WTC11 (cell line): ENCODE measurements around the gene CASKIN1.

Source experiments
- CTCF ChIP-seq: fragments of 200-600 bp; IDR thresholded peaks from 2 replicates; pipeline ENCODE4 v1.8.0; 2022; ENCODE audit warnings: antibody characterized with exemption
- E2F1 ChIP-seq: sonication (generic); formaldehyde crosslinking; IDR thresholded peaks from 2 replicates; pipeline ENCODE4 v1.8.0; 2022; ENCODE audit warnings: mild to moderate bottlenecking, missing genetic modification reagents
- ETV6 ChIP-seq: sonication (generic); formaldehyde crosslinking; IDR thresholded peaks from 2 replicates; pipeline ENCODE4 v1.8.1; 2022; ENCODE audit warnings: mild to moderate bottlenecking, missing genetic modification reagents
- KAT7 ChIP-seq: sonication (generic); formaldehyde crosslinking; IDR thresholded peaks from 2 replicates; pipeline ENCODE4 v1.8.1; 2023; ENCODE audit warnings: missing genetic modification reagents, mild to moderate bottlenecking, borderline replicate concordance
- MXD4 ChIP-seq: fragments of 250-450 bp; sonication (Bioruptor Pico); IDR thresholded peaks from 2 replicates; pipeline ENCODE4 v1.8.0; 2021; ENCODE audit warnings: mild to moderate bottlenecking, moderate library complexity, borderline replicate concordance
- NR2C2 ChIP-seq: sonication (generic); formaldehyde crosslinking; IDR thresholded peaks from 2 replicates; pipeline ENCODE4 v1.8.0; 2022; ENCODE audit warnings: mild to moderate bottlenecking, missing genetic modification reagents
- OVOL2 ChIP-seq: fragments of 250-450 bp; sonication (Bioruptor Pico); IDR thresholded peaks from 2 replicates; pipeline ENCODE4 v1.9.0; 2021; ENCODE audit warnings: mild to moderate bottlenecking, borderline replicate concordance
- SP1 ChIP-seq: sonication (generic); formaldehyde crosslinking; conservative IDR thresholded peaks from 2 replicates; pipeline ENCODE4 v1.8.1; 2022; ENCODE audit warnings: missing genetic modification reagents
- ZBTB21 ChIP-seq: sonication (generic); formaldehyde crosslinking; IDR thresholded peaks from 2 replicates; pipeline ENCODE4 v1.8.1; 2023; ENCODE audit warnings: mild to moderate bottlenecking, missing genetic modification reagents, borderline replicate concordance
- ZNF425 ChIP-seq: fragments of 250-450 bp; sonication (Bioruptor Pico); conservative IDR thresholded peaks from 2 replicates; pipeline ENCODE4 v1.9.0; 2021; ENCODE audit warnings: mild to moderate bottlenecking

GRCh38 chr16:2154533-2155090 is 41.8 kb downstream of the CASKIN1 start:
- TF ChIP-seq E2F1 (CRISPR knock-in tag) (no peak), SP1 (no peak; the same call in 1 of the 2 replicates), CTCF (no peak), ZBTB21 (CRISPR knock-in tag) (no peak), OVOL2 (CRISPR knock-in tag) (no peak), MXD4 (CRISPR knock-in tag) (no peak), ZNF425 (no peak), KAT7 (CRISPR knock-in tag) (no peak), ETV6 (CRISPR knock-in tag) (no peak), NR2C2 (no peak)
